ENCODE data around the gene PEX3.

The PEX3 gene

DNA sequence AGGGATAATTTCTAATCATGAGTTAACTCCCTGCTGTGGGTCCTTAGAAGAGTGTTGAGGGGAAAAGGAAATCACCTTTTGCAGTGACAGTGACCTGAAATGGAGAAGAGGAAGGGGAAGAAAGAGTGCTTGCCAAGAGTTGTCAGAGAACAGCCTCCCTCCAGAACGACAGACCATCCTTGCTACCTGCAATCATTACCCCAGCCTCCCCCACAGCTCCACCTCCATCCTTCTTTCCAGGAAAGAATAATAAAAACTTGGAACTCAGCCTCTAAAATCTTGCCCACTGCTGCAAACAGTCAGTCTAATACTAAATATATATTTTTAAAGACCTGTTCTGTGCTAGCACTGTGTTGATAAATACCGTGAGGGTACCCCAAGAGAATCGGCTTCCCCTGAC, 89.6 kb downstream of the PEX3 start:
- no peak for DNase-seq
